Uterus (tissue), 4 donors: ENCODE results near the gene DND1. TPM values are rescaled to one million over a fixed set of nuclear protein-coding genes. Genes with fewer than 3 reads are reported as not detected.
"Not testable (repeated sequence)": the region's sequence is repeated elsewhere in the genome, so short reads cannot be mapped to it uniquely, and the experiment has no call there.

Experiments
- DNase-seq, 2 donors: peaks; one replicate each; pipeline ENCODE4 v3.0.0-alpha.2; 2019 to 2020
- H3K27ac ChIP-seq, 2 donors: fragments of 200-600 bp; sonication (generic); 1 replicate in 1 of 2; 2 replicates in 1 of 2; pipeline ENCODE4 v1.5.1; 2016 to 2018
- H3K27me3 ChIP-seq, 2 donors: fragments of 200-600 bp; sonication (generic); one replicate each; pipeline ENCODE4 v1.5.1; 2018 to 2019; ENCODE audit warnings: control low read depth in 1 of 2
- H3K36me3 ChIP-seq, 2 donors: fragments of 200-600 bp; sonication (generic); one replicate each; pipeline ENCODE4 v1.5.1; 2019; ENCODE audit warnings: control low read depth in 1 of 2
- H3K4me1 ChIP-seq, 2 donors: fragments of 200-600 bp; sonication (generic); one replicate each; pipeline ENCODE4 v1.5.1; 2018 to 2019; ENCODE audit warnings: control low read depth in 1 of 2
- H3K4me3 ChIP-seq, 2 donors: fragments of 200-600 bp; sonication (generic); 1 replicate in 1 of 2; 2 replicates in 1 of 2; pipeline ENCODE4 v1.5.1; 2018 to 2019; ENCODE audit warnings: mild to moderate bottlenecking in 1 of 2
- H3K9me3 ChIP-seq, 2 donors: fragments of 200-600 bp; sonication (generic); one replicate each; pipeline ENCODE4 v1.5.1; 2019; ENCODE audit warnings: control low read depth in 1 of 2
- POLR2A ChIP-seq, 2 donors: fragments of 450-650 bp; IDR thresholded peaks; one replicate each; pipeline ENCODE4 v1.6.1; 2016; ENCODE audit warnings: antibody characterized with exemption in 2 of 2, mild to moderate bottlenecking in 1 of 2, moderate library complexity in 1 of 2
- intact Hi-C: fragments of 100-400 bp; cut with DNase I; formaldehyde crosslinking; loops from one replicate; pipeline ENCODE4 v1.15.1; 2023; ENCODE audit warnings: low total_unique reads
- total RNA-seq, 4 donors: library from RNA; depleted of rRNA in 3 of 4; stranded (reverse); fragments of >200 nt in 3 of 4; gene quantifications; one replicate each; pipeline versions ENCODE4 v1.1.0 to v1.2.4, GENCODE V29; 2014 to 2023
- TF ChIP-seq, protein P1 (sequence below), 4 experiments: fragments of 200-600 bp in 2 of 4; fragments of 450-650 bp in 2 of 4; sonication (generic) in 2 of 4; IDR thresholded peaks; one replicate each; pipeline ENCODE4 v1.5.1; 2016 to 2019; ENCODE audit warnings: antibody characterized with exemption in 4 of 4, mild to moderate bottlenecking in 2 of 4, moderate library complexity in 1 of 4
- donor health status: DM: yes; HTN: yes; CAD: no.

Gene DND1
- total RNA-seq, 4 donors from 2014 or later, result 0.28 to 2.6 (median 0.92) TPM

DNA sequence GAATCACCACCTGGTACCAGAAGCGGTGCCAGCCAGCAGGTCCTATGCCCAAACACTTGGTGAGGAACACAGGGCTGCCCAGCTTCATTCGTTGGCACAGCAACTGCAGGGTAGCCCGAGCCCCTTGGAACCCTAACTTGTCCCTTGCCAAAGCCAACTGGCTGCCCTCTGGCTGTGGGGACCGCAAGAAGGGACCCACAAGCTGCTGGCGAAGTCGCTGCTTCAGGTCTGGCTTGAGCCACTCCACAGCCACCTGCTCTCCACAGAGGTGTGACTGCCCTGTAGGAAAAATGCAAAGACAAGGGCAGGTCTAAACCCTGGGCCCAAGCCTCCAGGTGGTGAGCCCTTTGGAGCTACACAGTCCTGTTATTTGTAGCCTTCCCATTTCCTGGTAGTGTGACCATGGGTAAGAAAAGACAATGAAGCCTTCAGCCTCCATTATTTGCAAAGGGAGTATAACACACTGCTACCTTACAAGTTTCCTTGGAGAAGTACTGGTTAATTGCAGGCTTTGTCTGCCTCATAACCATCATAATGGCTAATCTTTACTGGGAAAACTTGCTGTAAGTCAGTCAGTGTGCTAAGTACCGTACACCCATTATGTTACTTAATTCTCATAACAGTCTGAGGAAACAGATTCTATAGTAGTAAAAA is 1.8 kb downstream of the DND1 start:
- Histone ChIP-seq H3K27ac (no peak overlapping the region), H3K27me3 (no peaks in the 10 kb centered on the region), H3K36me3 (no peaks in the 10 kb centered on the region), H3K9me3 (no peaks in the 10 kb centered on the region), H3K4me1 (no peaks in the 10 kb centered on the region), H3K4me3 (no peak overlapping the region)
- no peak for DNase-seq
- intact Hi-C loops, result no loop called here
- TF ChIP-seq, protein P1, sequence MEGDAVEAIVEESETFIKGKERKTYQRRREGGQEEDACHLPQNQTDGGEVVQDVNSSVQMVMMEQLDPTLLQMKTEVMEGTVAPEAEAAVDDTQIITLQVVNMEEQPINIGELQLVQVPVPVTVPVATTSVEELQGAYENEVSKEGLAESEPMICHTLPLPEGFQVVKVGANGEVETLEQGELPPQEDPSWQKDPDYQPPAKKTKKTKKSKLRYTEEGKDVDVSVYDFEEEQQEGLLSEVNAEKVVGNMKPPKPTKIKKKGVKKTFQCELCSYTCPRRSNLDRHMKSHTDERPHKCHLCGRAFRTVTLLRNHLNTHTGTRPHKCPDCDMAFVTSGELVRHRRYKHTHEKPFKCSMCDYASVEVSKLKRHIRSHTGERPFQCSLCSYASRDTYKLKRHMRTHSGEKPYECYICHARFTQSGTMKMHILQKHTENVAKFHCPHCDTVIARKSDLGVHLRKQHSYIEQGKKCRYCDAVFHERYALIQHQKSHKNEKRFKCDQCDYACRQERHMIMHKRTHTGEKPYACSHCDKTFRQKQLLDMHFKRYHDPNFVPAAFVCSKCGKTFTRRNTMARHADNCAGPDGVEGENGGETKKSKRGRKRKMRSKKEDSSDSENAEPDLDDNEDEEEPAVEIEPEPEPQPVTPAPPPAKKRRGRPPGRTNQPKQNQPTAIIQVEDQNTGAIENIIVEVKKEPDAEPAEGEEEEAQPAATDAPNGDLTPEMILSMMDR (IDR thresholded peaks at IDR 0.05), result no peak
- TF ChIP-seq POLR2A (IDR thresholded peaks at IDR 0.05), result no peak

DNA sequence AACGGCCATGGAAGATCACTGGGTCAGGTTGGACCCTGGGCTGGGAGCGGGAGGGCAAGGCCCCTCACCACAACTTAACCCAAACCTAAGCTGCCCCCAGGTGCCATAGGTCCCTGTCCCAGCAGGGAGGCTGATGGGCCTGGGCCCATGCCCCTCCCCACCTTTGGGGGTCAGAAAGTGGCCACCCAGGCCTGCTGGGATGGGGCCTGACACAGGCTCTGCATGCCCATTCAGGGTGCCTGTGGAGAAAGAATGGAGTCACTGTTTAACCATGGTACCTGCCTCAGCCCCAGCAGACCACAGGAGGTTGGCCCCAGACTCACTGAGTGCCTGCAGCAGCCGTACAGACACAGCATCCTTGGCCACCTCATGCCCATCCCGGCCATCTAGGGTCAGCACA is 2.3 kb downstream of the DND1 start:
- H3K9me3 ChIP-seq, H3K27ac ChIP-seq, H3K4me1 ChIP-seq, intact Hi-C loops, H3K4me3 ChIP-seq, DNase-seq, H3K27me3 ChIP-seq, H3K36me3 ChIP-seq: not testable (repeated sequence)

DNA sequence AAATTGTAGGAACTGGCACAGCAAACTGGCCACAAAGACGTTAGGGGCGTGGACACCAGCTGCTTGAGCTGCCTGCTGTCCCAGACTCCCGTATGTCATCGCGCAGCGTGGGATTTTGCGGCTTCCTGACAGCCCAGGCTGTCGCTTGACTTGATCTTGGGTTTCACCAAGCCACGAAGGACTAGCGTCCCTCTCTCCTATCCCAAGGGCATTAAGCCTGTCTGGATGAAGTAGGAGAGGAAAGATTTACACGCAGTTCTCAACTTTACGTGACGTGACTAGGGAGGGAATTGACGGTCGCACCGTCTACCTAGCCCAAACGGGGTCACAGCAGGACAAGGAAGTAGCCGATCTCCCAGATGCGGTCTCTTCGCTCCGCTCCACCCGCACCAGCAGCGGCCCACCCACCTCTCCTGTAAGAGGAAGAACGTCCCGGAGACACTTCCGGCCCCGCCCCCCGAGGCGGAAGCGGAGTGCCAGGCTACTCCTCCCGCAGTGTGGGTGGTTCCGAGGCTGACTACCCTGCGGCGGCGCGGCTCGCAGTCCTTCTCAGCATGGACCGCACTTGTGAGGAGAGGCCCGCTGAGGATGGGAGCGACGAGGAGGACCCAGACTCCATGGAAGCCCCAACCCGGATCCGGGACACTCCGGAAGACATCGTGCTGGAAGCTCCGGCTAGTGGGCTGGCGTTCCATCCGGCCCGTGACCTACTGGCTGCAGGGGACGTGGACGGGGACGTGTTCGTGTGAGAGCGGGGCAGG is 8.8 kb downstream of the DND1 start, which contains the start of gene WDR55:
Gene WDR55 (plus strand): TSS at position 546 of the 761 bp plus-strand sequence. CDS start 9 bp downstream, at position 555.
- peak within 1 kb of the TSS; percentile 81 to 85 for H3K27ac ChIP-seq
- no peaks in the 10 kb centered on the region for H3K36me3 ChIP-seq
- H3K4me1 ChIP-seq, result peaks cover 0 to 6% of the 10 kb centered on the region in 2 donors
- no peaks in the 10 kb centered on the region for H3K9me3 ChIP-seq
- peak within 1 kb of the TSS; percentile 89 to 96 for H3K4me3 ChIP-seq
- TF ChIP-seq POLR2A (IDR thresholded peaks at IDR 0.05), result peak; percentile 64 to 76
- TF ChIP-seq, protein P1 (IDR thresholded peaks at IDR 0.05), result no peak
- H3K27me3 ChIP-seq, result no peaks in the 10 kb centered on the region
- intact Hi-C loops, result no loop called here
- DNase-seq, result peak; percentile 93 to 95

DNA sequence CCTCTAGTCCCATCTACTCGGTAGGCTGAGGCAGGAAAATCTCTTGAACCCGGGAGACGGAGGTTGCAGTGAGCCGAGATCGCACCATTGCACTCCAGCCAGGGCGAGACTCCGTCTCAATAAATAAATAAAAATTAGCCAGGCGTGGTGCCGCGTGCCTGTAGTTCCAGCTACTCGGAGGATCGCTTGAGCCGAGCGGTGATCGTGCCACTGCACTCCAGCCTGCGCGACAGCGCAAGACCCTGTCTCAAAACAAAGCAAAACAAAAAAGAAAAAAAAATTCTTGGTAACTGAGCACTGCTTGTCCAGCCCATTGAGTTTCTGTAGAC is 9.4 kb downstream of the DND1 start:
- Histone ChIP-seq H3K9me3 (no peaks in the 10 kb centered on the region), H3K27ac (peak overlapping the region; percentile 81 to 85), H3K27me3 (no peaks in the 10 kb centered on the region), H3K4me3 (peak overlapping the region; percentile 89 to 96), H3K4me1 (peaks cover 0 to 6% of the 10 kb centered on the region in 2 donors), H3K36me3 (no peaks in the 10 kb centered on the region)
- DNase-seq, result no peak
- intact Hi-C loops, result no loop called here
- TF ChIP-seq, protein P1 (IDR thresholded peaks at IDR 0.05), result no peak
- TF ChIP-seq POLR2A (IDR thresholded peaks at IDR 0.05), result no peak

DNA sequence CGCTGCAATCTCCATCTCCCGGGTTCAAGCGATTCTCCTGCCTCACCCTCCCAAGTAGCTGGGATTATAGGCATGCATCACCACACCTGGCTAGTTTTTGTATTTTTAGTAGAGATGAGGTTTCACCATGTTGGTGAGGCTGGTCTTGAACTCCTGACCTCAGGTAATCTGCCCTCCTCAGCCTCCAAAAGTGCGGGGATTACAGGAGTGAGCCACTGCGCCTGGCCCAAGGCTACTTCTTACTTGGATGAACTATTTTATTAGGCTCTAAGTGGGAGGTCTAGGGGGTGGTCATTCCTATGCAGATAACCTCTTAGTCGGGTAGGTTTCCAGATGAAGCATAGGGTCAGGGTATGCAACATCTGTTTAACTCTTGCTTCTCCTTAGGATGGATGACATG is 13.0 kb downstream of the DND1 start:
- intact Hi-C loops, H3K9me3 ChIP-seq, H3K4me1 ChIP-seq, H3K36me3 ChIP-seq, H3K27ac ChIP-seq, H3K27me3 ChIP-seq, DNase-seq, H3K4me3 ChIP-seq: not testable (repeated sequence)

DNA sequence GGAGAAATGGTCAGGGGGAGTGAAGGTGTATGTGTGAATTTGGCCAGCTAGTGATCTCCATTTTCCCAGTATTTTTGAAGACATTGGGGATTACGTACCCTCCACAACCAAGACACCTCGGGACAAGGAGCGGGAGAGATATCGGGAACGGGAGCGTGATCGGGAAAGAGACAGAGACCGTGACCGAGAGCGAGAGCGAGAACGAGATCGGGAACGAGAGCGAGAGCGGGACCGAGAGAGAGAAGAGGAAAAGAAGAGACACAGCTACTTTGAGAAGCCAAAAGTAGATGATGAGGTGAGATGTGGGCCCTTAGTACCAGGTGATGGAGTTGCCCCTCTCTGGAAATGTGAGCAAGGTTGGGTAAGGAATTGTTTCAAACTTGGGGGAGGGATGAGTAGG is 14.5 kb downstream of the DND1 start:
- H3K4me3 ChIP-seq, result no peak overlapping the region
- no peak for DNase-seq
- no peaks in the 10 kb centered on the region for H3K27me3 ChIP-seq
- TF ChIP-seq POLR2A (IDR thresholded peaks at IDR 0.05), result no peak
- H3K9me3 ChIP-seq, result no peaks in the 10 kb centered on the region
- no peaks in the 10 kb centered on the region for H3K4me1 ChIP-seq
- no peaks in the 10 kb centered on the region for H3K36me3 ChIP-seq
- intact Hi-C loops, result no loop called here
- H3K27ac ChIP-seq, result no peak overlapping the region
